Stimulated activated CD8-positive, alpha-beta memory T cell treated with anti-CD3 and anti-CD28 coated beads, Interleukin-12 subunit alpha, Interleukin-12 subunit beta, amount 100 ng/mL, for 1 hour (primary cell): ENCODE measurements around the gene CACNG8.

ENCODE experiments used
- DNase-seq: peaks from one replicate; pipeline ENCODE4 v3.0.0-alpha.2; 2020; ENCODE audit warnings: low read depth

The CACNG8 gene

DNA sequence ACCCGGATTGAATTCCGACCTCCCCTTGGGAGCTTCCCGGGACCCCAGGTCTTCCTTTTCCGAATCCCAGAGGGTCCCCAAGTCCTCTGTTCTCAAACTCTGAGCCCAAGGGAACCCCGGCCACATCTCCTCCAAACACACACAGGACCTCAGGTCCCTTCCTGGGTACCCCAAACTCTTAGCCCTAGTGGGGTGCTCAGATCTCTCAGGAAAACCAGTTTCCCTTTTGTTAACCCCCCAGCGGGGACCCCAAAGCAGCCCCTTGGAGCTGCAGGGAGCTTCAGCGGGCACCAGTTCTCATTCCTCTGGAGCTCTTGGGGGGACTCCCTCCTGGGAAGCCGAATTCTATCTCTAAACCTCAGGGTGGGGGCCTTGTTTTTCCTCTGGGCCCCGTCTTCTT, 29.5 kb downstream of the CACNG8 start:
- no peak for DNase-seq

GRCh38 chr19:53992815-53993214, 30.1 kb downstream of the CACNG8 start:
- DNase-seq = no peak

DNA sequence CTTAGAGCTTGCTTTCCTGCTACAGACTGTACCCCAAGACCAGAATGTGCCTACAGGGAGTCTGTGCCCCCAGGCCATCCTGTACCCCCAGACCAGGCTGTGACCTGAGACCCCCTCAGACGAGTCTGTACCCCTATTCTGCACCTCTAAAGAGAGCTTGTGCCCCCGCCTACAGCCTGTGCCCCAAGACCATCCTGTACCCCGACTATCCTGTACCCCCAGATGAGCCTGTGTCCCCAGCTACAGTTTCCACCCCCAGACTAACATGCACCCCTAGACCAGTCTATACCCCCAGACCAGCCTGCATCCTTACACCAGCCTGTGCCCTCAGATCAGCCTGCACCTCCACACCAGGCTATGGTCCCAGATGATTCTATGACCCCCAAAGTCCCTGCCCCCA, 30.7 kb downstream of the CACNG8 start:
- no peak for DNase-seq

DNA sequence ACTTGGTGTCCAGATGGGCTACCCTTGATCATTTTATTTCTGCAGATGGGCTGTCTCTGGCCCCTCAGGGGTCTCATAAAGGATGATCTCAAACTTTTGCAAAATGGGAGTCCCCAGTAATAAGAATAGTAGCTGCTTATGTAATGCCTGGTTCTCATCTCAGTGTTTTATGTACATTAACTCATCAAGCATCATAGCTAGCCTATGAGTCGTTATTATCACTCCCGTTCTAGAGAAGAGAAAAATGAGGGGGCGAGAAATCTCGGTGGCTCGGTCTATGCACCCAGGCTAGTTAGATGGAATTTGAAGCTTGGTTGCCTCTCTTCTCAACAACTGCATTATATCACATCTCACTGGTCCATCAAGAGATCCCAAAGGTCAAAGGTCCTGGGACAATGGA, 32.1 kb downstream of the CACNG8 start:
- no peak for DNase-seq

- no peak for DNase-seq
These were observed 35.5 kb downstream of the CACNG8 start for GRCh38 chr19:53998223-53998622.

GRCh38 chr19:53999694-54000093, 37.0 kb downstream of the CACNG8 start:
- no peak for DNase-seq

- DNase-seq = no peak
These were observed 38.8 kb downstream of the CACNG8 start for GRCh38 chr19:54001496-54001895.

DNA sequence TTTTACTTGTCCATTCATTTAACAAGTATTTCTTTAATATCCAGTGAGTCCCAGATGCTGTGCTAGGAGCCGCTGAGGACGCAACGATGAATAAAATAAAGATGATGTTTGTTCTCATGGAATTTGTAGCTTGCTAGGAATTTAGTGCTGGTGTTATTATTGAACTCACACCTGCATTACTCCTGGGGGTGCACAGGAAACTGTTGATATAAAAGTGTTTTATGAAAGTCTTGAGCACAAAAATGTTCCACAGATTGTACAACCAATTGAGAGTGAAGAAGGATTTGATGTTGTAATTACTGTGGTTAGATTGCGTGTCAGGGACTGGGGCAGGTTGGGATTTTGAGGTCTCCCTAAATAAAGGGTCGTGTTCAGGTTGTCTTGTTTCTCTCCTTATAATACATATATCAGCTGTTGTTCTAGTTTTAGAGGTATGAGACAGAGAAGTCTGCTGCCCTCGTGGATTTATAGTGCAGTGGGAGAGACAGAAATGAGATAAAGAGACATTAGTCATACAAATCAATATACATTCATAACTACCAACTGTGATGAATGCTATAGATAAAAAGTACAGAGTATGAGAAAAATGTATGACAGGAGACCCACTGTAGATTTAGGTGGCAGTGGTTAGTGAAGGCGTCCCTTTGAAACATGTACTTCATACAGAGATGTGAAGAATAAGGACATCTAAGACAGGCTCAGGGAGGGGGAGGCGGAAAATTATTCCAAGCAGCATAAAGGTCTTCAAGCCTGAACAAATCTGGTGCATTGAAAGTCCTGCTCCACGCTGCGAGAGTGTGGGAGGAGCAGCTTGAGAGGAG, 40.0 kb downstream of the CACNG8 start:
- DNase-seq = no peak

DNA sequence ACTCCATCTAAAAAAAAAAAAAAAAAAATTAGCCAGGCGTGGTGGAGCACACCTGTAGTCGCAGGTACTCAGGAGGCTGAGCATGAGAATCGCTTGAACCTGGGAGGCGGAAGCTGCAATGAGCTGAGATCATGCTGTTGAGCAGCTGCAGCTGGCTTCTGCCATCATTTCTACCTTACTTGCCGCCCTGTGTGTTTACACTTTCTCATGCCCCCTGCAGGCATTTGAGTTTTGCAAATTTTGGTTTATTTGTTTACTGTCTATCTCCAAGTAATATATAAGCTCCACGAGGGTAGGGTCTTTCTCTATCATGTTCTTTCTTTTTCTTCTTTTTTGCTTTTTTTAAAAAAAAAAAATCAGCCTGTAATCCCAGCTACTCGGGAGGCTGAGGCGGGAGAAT, 46.7 kb downstream of the CACNG8 start:
- DNase-seq = no peak

DNA sequence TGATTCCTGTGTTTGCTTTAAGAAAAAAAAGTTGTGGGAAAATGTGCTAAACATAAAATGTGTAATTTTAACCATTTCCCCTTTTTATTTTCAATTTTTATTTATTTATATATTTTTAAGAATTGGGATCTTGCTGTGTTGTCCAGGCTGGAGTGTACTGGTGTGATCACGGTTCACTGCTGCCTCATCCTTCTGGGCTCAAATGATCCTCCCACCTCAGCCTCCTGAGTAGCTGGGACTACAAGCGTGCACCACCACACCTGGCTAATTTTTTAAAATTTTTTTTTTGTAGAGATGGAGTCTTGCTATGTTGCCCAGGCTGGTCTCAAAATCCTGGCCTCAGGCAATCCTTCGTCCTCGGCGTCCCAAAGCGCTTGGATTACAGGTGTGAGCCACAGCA, 47.7 kb downstream of the CACNG8 start:
- no peak for DNase-seq

GRCh38 chr19:54011507-54012211, 48.9 kb downstream of the CACNG8 start:
- no peak for DNase-seq

DNA sequence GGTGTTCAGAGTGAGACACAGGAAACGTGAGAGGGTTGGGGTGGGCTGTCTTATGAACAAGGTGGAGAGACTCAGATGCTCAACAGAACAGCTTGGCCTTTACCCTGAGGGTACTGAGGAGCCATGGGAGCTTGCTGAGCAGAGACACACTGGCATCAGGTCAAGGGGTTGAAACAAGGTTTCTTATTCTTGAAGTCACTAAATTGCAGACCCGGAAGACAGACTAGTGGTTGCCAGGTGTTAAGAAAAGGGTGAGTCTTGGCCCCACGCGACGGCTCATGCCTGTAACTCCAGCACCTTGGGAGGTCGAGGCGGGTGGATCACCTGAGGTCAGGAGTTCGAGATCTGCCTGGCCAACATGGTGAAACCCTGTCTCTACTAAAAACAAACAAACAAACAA, 51.1 kb downstream of the CACNG8 start:
- no peak for DNase-seq

GRCh38 chr19:54014920-54015560, 52.3 kb downstream of the CACNG8 start:
- no peak for DNase-seq

DNA sequence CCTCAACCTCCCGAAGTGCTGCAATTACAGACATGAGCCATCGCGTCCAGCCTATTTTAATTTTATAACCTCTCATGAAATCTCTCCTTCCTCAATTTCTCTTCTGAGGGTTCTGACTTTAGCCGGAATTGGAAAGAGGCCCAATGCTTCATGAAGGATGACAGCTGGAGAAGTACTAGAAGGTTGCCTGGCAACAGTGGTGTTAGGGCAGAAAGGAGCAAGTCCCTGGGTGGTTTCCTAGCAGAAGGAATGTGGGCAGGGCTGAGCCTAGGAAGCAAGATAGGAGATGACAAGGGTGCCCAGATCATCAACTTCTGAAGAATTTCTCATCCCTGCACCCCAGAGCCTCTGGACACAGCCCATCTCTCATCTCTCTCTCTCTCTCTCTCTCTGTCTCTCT, 54.5 kb downstream of the CACNG8 start:
- DNase-seq = no peak

- no peak for DNase-seq
These were observed 58.6 kb downstream of the CACNG8 start for GRCh38 chr19:54021363-54021762.

DNA sequence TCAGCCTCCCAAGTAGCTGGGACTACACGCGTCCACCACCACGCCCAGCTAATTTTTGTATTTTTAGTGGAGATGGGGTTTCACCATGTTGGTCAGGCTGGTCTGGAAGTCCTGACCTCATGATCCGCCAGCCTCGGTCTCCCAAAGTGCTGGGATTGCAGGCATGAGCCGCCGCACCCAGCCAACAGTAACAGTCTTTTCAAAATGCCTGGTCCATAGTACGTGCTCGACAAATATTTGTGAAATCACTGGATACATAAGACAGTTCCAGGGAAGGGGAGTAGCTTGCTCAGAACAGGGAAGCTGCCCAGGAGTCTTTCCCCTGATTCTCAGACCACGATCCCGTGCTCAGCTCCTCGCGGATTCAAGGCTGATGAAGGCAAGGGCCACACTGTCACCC, 59.2 kb downstream of the CACNG8 start:
- DNase-seq = no peak

DNA sequence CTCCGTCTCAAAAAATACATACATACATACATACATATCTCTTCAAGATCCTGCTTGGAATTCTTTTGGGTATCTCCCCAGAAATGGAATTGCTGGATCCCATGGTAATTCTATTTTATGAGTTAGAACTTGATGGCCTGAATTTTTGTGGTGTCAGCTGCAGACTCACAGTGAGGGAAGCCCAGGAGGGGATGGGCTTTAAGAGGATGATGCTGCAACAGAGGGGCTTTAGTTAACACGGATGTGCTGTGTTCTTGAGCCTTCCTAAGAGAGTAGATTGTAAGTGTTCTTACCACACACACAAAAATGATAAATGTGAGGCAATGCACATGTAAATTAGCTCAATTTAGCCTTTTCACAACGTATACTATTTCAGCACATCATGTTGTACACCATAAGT, 60.5 kb downstream of the CACNG8 start:
- no peak for DNase-seq

DNA sequence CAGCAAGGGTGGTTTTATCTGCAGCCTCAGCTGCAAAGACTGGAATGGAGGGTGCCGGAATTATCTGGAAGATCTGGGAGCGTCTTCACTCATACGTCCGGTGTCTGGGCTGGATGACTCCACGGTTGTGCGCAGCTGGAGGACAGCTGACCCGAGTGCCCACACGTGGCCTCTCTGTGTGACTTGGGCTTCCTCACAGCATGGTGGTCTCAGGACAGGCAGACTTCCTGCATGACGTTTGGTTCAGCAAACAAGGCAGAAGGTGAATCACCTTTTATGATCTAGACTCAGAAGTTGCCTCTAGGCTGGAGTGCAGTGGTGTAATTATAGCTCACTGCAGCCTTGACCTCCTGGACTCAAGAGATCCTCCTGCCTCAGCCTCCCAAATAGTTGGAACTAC, 61.9 kb downstream of the CACNG8 start:
- no peak for DNase-seq

- DNase-seq = no peak
These were observed 63.9 kb downstream of the CACNG8 start for GRCh38 chr19:54026656-54027055.

DNA sequence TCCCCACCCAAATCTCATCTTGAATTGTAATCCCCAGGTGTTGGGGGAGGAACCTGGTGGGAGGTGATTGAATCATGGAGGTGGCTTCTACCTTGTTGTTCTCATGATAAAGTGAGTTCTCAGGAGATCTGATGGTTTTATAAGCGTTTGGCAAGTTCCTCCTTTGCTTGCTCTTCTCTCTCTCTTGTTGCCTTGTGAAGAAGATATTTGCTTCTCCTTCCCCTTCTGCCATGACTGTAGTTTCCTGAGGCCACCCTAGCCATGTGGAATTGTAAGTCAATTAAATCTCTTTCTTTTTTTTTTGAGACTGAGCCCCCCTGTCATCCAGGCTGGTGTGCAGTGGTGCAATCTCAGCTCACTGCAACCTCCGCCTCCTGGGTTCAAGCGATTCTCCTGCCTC, 66.6 kb downstream of the CACNG8 start:
- DNase-seq = no peak

DNA sequence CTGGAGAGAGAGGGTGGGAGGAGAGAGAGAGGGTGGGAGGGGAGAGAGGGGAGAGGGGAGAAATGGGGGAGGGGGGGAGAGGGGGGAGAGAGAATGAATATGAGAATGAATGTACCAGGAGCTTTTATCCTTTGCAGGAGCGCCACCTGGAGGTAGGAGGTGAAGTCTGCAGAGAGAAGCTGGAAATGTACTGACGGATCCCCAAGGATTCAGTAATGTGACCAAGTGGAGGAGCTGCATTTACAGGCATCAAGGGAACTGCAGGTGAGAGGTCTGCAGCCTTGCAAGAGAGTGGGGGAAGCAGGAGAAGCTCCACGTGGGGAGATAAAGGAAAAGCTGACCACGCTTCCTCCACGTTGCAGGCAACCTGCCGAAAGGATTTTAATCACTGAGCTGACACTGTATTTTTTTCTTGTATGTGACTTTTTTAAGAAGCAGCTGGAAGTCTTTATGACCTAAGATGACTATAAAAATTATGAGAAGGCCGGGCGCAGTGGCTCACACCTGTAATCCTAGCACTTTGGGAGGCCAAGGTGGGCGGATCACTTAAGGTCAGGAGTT, 67.3 kb downstream of the CACNG8 start:
- peak; percentile 40 for DNase-seq

GRCh38 chr19:54030895-54031586, 68.3 kb downstream of the CACNG8 start:
- no peak for DNase-seq
